Vagina (tissue), 2 donors: Measurements from ENCODE around the gene RIC8A. TPM values are rescaled to one million over a fixed set of nuclear protein-coding genes. Genes with fewer than 3 reads are reported as not detected.
A peak's percentile ranks its signal among the peaks of the same experiment; 100 is the strongest.

Experiments used
- DNase-seq, 2 donors: peaks; one replicate each; pipeline ENCODE4 v3.0.0-alpha.2; 2017; ENCODE audit errors: extremely low spot score in 2 of 2
- H3K27ac ChIP-seq: fragments of 200-600 bp; sonication (generic); one replicate; pipeline ENCODE4 v1.5.1; 2019
- H3K27me3 ChIP-seq: fragments of 200-600 bp; sonication (generic); one replicate; pipeline ENCODE4 v1.5.1; 2019
- H3K36me3 ChIP-seq, 2 donors: fragments of 200-600 bp; sonication (generic); one replicate each; pipeline ENCODE4 v1.5.1; 2017 to 2019
- H3K4me1 ChIP-seq: fragments of 200-600 bp; sonication (generic); one replicate; pipeline ENCODE4 v1.5.1; 2019
- H3K4me3 ChIP-seq, 2 donors: fragments of 200-600 bp; sonication (generic); 1 replicate in 1 of 2; 2 replicates in 1 of 2; pipeline ENCODE4 v1.5.1; 2016 to 2019
- H3K9me3 ChIP-seq: fragments of 200-600 bp; sonication (generic); one replicate; pipeline ENCODE4 v1.5.1; 2019
- POLR2A ChIP-seq, 2 donors: fragments of 450-650 bp; IDR thresholded peaks; one replicate each; pipeline ENCODE4 v1.6.1; 2017; ENCODE audit warnings: antibody characterized with exemption in 2 of 2, mild to moderate bottlenecking in 2 of 2, moderate library complexity in 2 of 2
- POLR2AphosphoS5 ChIP-seq, 2 donors: sonication (generic); formaldehyde crosslinking; IDR thresholded peaks; one replicate each; pipeline ENCODE4 v1.9.0; 2017; ENCODE audit warnings: antibody characterized with exemption in 2 of 2, mild to moderate bottlenecking in 2 of 2, low read depth in 1 of 2; ENCODE audit not compliant: insufficient read depth in 1 of 2
- intact Hi-C: fragments of 100-400 bp; cut with DNase I; formaldehyde crosslinking; loops from one replicate; pipeline ENCODE4 v1.15.1; 2023
- total RNA-seq: library from RNA; depleted of rRNA; stranded (reverse); fragments of >200 nt; gene quantifications from one replicate; pipeline ENCODE4 v1.2.3, GENCODE V29; 2016
- TF ChIP-seq, protein P1 (sequence below), 3 experiments: fragments of 450-650 bp in 2 of 3; fragments of 200-600 bp in 1 of 3; sonication (generic) in 1 of 3; IDR thresholded peaks; one replicate each; pipeline ENCODE4 v1.5.1; 2017 to 2019; ENCODE audit warnings: antibody characterized with exemption in 3 of 3, mild to moderate bottlenecking in 2 of 3, moderate library complexity in 2 of 3

The RIC8A gene
- total RNA-seq, 1 donor from 2014 or later, result 90.1 TPM

DNA sequence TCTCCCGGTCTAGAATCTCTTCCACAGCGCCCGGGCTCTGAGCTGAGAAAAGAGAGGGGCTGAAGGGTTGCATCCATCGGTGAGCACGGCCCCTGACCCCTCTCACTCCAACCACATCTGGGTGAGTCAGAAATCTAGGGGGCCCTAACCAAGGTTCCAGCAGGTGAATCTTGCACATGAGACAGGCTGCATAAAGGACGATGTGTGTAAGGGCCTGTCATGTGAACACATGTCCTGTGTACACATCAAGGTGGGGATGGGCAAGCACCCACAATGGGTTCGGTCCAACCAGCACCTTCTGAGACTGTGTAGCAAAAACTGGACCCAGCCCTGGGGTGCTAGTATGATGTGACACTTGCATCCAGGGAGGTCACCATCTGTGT lies 1.5 kb upstream of the RIC8A start:
- Histone ChIP-seq H3K27me3 (no peaks in the 10 kb centered on the region), H3K4me3 (peak overlapping the region; percentile 81 to 96), H3K4me1 (peaks cover 58% of the 10 kb centered on the region), H3K9me3 (no peaks in the 10 kb centered on the region), H3K27ac (no peak overlapping the region), H3K36me3 (peaks cover 0 to 38% of the 10 kb centered on the region in 2 donors)
- DNase-seq, result no peak
- intact Hi-C loops, result loop anchor here (5.0 kb wide), 1 partner anchor 151 kb away; no protein-coding TSS in a partner anchor
- TF ChIP-seq, protein P1, sequence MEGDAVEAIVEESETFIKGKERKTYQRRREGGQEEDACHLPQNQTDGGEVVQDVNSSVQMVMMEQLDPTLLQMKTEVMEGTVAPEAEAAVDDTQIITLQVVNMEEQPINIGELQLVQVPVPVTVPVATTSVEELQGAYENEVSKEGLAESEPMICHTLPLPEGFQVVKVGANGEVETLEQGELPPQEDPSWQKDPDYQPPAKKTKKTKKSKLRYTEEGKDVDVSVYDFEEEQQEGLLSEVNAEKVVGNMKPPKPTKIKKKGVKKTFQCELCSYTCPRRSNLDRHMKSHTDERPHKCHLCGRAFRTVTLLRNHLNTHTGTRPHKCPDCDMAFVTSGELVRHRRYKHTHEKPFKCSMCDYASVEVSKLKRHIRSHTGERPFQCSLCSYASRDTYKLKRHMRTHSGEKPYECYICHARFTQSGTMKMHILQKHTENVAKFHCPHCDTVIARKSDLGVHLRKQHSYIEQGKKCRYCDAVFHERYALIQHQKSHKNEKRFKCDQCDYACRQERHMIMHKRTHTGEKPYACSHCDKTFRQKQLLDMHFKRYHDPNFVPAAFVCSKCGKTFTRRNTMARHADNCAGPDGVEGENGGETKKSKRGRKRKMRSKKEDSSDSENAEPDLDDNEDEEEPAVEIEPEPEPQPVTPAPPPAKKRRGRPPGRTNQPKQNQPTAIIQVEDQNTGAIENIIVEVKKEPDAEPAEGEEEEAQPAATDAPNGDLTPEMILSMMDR (IDR thresholded peaks at IDR 0.05), result no peak
- TF ChIP-seq POLR2AphosphoS5 (IDR thresholded peaks at IDR 0.05; ENCODE audit: insufficient read depth in 1 of 2, low read depth in 1 of 2) (no peak), POLR2A (IDR thresholded peaks at IDR 0.05) (no peak)

DNA sequence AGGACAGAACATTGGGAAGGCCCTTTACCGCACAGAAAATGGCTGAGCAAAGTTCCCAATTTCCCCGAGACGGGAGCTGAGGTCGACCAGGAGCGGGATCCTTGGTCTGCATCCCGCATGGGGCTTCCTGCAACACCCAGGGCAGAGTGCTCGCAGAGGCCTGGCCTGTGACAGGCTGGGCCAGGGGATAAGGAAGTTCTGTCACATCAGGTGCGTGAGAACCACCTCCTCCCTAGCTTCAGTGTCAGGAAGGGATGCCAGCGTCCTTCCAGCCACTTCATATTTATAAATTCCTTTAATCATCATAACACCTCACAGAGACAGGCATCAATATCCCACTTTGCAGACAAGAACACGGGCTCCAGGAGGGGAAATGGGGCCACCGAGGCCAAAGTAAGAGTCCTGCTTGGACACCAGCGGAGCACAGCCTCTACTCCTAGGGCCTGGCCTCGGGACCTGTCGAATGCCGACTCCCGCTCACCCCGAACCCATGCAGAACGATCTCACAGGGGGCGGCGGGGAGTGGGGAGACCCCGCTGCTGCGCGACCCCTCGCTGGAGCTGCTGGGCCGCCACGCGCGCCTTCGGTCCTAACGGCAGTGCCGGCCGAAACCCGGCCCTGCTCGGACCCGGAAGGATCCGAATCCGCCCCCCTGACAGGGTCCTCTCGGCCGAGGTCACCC lies 841 bp upstream of the RIC8A start:
- H3K36me3 ChIP-seq, result peaks cover 0 to 42% of the 10 kb centered on the region in 2 donors

DNA sequence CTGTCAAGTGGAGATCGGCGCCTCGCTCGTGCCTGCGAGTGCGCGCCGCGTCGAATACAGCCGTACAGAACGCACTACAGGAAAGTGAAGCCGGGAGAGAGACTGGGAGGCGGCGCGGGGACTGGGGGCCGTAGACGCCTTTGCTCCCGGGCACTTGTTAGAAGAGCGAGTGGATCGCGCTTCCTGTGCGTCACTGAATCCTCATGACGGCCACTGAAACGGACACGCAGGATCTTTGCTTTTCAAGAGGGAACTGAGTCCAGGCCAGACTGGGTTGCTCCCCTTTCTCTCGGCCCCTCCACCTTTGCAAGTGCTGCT lies 314 bp downstream of the RIC8A start:
- Histone ChIP-seq H3K4me3 (peak overlapping the region; percentile 81 to 96), H3K36me3 (peaks cover 0 to 54% of the 10 kb centered on the region in 2 donors), H3K4me1 (peaks cover 61% of the 10 kb centered on the region), H3K27ac (peak overlapping the region; percentile 97), H3K27me3 (no peaks in the 10 kb centered on the region), H3K9me3 (no peaks in the 10 kb centered on the region)
- intact Hi-C loops, result loop anchor here (5.0 kb wide), 1 partner anchor 149 kb away; no protein-coding TSS in a partner anchor
- TF ChIP-seq, protein P1 (IDR thresholded peaks at IDR 0.05), result peak in 1 of 3 experiments; percentile 1
- TF ChIP-seq POLR2AphosphoS5 (IDR thresholded peaks at IDR 0.05; ENCODE audit: insufficient read depth in 1 of 2, low read depth in 1 of 2), result no peak
- DNase-seq, result no peak

More for the DNA sequence above, 841 bp upstream of the RIC8A start:
- TF ChIP-seq, protein P1 (IDR thresholded peaks at IDR 0.05), result no peak
- TF ChIP-seq POLR2A (IDR thresholded peaks at IDR 0.05) (no peak), POLR2AphosphoS5 (IDR thresholded peaks at IDR 0.05; ENCODE audit: insufficient read depth in 1 of 2, low read depth in 1 of 2) (no peak)
- Histone ChIP-seq H3K27me3 (no peaks in the 10 kb centered on the region), H3K4me3 (peak overlapping the region; percentile 81 to 96), H3K4me1 (peaks cover 61% of the 10 kb centered on the region), H3K9me3 (no peaks in the 10 kb centered on the region), H3K27ac (peak overlapping the region; percentile 97)
- intact Hi-C loops, result loop anchor here (5.0 kb wide), 1 partner anchor 151 kb away; no protein-coding TSS in a partner anchor
- DNase-seq, result no peak

DNA sequence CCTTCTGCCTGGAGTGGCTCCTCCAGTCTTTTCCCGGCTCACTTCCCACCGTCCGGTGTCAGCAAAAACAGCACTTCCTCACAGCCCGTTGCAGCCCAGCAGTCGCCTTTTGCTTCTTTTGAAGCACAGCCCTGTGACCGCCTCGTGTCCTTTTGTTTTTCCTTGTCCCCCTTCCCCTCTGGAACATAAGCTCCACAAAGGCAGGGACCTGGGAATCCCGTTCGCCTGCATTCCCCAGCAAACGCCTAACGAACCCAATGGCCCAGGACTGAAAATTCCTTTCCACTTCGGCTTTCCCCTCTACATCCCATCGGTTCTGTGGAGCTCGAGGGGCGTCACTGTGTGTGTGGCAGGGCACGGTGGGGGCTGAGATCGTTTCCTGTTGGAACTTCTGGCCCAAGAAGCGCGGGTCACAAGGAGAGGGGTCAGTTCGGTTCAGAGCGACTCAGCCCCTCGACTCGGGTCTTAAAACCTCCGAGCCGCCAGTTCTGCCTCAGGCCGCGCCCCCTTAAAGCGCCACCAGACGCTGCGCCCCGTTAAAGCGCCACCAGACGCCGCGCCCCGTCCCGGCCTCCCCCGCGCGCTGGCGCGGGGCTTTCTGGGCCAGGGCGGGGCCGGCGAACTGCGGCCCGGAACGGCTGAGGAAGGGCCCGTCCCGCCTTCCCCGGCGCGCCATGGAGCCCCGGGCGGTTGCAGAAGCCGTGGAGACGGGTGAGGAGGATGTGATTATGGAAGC lies 841 bp downstream of the RIC8A start:
- TF ChIP-seq POLR2AphosphoS5 (IDR thresholded peaks at IDR 0.05; ENCODE audit: insufficient read depth in 1 of 2, low read depth in 1 of 2) (peak; percentile 29 to 78), POLR2A (IDR thresholded peaks at IDR 0.05) (peak in 1 of 2 donors; percentile 87)
- TF ChIP-seq, protein P1 (IDR thresholded peaks at IDR 0.05), result no peak
- peaks cover 0 to 59% of the 10 kb centered on the region in 2 donors for H3K36me3 ChIP-seq
- H3K27ac ChIP-seq, result peak overlapping the region; percentile 97
- DNase-seq, result no peak
- H3K4me1 ChIP-seq, result peaks cover 60% of the 10 kb centered on the region
- H3K4me3 ChIP-seq, result peak overlapping the region; percentile 81 to 96
- intact Hi-C loops, result loop anchor here (5.0 kb wide), 1 partner anchor 149 kb away; no protein-coding TSS in a partner anchor
- no peaks in the 10 kb centered on the region for H3K27me3 ChIP-seq
- H3K9me3 ChIP-seq, result no peaks in the 10 kb centered on the region
